Uterus (tissue), 2 donors: ENCODE data around the gene CNPY1.

Experiments
- POLR2A ChIP-seq, 2 donors: fragments of 450-650 bp; IDR thresholded peaks; one replicate each; pipeline ENCODE4 v1.6.1; 2016; ENCODE audit warnings: antibody characterized with exemption in 2 of 2, mild to moderate bottlenecking in 1 of 2, moderate library complexity in 1 of 2
- TF ChIP-seq, protein P1 (sequence below), 4 experiments: fragments of 200-600 bp in 2 of 4; fragments of 450-650 bp in 2 of 4; sonication (generic) in 2 of 4; IDR thresholded peaks; one replicate each; pipeline ENCODE4 v1.5.1; 2016 to 2019; ENCODE audit warnings: antibody characterized with exemption in 4 of 4, mild to moderate bottlenecking in 2 of 4, moderate library complexity in 1 of 4

GRCh38 chr7:155493744-155494538, 52.4 kb downstream of the CNPY1 start:
- TF ChIP-seq, protein P1, sequence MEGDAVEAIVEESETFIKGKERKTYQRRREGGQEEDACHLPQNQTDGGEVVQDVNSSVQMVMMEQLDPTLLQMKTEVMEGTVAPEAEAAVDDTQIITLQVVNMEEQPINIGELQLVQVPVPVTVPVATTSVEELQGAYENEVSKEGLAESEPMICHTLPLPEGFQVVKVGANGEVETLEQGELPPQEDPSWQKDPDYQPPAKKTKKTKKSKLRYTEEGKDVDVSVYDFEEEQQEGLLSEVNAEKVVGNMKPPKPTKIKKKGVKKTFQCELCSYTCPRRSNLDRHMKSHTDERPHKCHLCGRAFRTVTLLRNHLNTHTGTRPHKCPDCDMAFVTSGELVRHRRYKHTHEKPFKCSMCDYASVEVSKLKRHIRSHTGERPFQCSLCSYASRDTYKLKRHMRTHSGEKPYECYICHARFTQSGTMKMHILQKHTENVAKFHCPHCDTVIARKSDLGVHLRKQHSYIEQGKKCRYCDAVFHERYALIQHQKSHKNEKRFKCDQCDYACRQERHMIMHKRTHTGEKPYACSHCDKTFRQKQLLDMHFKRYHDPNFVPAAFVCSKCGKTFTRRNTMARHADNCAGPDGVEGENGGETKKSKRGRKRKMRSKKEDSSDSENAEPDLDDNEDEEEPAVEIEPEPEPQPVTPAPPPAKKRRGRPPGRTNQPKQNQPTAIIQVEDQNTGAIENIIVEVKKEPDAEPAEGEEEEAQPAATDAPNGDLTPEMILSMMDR (IDR thresholded peaks at IDR 0.05): no peak
- no peak for TF ChIP-seq POLR2A (IDR thresholded peaks at IDR 0.05)
